ENCODE measurements around the gene HMGXB4. TPM values are rescaled to one million over a fixed set of nuclear protein-coding genes. Genes with fewer than 3 reads are reported as not detected.

The HMGXB4 gene
- polyA plus RNA-seq, 1 donor, result 39.2 TPM

Other genes starting within 250 kb of the HMGXB4 start
- 0.43 TPM for gene ISX, start 191.3 kb upstream of the HMGXB4 start, polyA plus RNA-seq (ENCODE audit: insufficient read length)
- 39.2 TPM for gene TOM1, start 42.4 kb downstream of the HMGXB4 start, polyA plus RNA-seq (ENCODE audit: insufficient read length)
- 50.6 TPM for gene HMOX1, start 123.6 kb downstream of the HMGXB4 start, polyA plus RNA-seq (ENCODE audit: insufficient read length)
- 72.4 TPM for gene MCM5, start 142.6 kb downstream of the HMGXB4 start, polyA plus RNA-seq (ENCODE audit: insufficient read length)